Right renal cortex interstitium (tissue), 3 donors: ENCODE data around the gene IRF2BP2. TPM values are rescaled to one million over a fixed set of nuclear protein-coding genes. Genes with fewer than 3 reads are reported as not detected.
"Not testable (repeated sequence)": the region's sequence is repeated elsewhere in the genome, so short reads cannot be mapped to it uniquely, and the experiment has no call there.

Experiments used
- DNase-seq, 3 donors: peaks; one replicate each; pipeline ENCODE4 v3.0.0-alpha.2; 2013; ENCODE audit warnings: low read depth in 3 of 3, low spot score in 2 of 3
- polyA plus RNA-seq, 3 donors: library from polyadenylated mRNA; unstranded; fragments of 120-200 nt; gene quantifications; one replicate each; pipeline ENCODE4 v1.2.1, GENCODE V29; 2013; ENCODE audit not compliant: insufficient read length in 3 of 3

IRF2BP2 gene
- polyA plus RNA-seq, 3 donors = 126 to 142 (median 138) TPM

DNA sequence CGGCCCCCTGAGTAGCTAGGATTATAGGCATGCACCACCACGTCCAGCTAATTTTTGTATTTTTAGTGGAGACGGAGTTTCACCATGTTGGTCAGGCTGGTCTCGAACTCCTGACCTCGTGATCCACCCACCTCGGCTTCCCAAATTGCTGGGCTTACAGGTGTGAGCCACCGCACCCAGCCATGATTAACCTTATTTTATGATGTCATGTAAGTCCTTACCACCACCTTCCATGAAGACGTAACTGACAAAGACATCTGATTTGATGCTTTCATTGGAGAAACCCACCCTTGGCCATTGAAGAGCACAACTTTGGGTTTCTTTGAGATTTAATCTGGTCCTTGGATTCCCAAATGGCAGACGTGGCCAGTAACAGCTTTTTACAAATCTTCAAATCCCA, 24.9 kb upstream of the IRF2BP2 start:
- DNase-seq = not testable (repeated sequence)

GRCh38 chr1:234634387-234634786, 24.4 kb upstream of the IRF2BP2 start:
- DNase-seq = no peak

- DNase-seq = no peak
Observed at GRCh38 chr1:234633246-234634003, 23.4 kb upstream of the IRF2BP2 start.

- DNase-seq = no peak
Observed at GRCh38 chr1:234632225-234632624, 22.2 kb upstream of the IRF2BP2 start.

GRCh38 chr1:234631721-234632125, 21.7 kb upstream of the IRF2BP2 start:
- DNase-seq = no peak

DNA sequence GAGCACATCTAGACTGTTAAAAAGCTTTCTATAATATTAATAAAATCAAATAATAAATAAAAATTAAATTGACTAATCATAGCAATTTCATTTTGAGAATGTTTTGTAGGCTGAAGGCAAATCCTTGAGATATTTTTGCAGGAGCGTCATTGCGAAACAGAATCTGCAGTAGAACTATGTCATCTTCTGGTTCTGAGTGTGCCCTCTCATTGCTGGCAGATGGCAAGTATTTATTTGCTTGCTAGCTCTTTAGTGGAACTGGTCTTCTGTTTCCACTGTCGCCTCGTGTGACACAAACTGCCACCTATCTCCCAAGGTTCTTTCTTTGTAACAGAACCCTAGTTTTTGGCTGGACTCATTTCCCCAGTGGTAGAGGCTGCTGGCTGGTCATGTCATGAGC, 19.0 kb upstream of the IRF2BP2 start:
- no peak for DNase-seq

DNA sequence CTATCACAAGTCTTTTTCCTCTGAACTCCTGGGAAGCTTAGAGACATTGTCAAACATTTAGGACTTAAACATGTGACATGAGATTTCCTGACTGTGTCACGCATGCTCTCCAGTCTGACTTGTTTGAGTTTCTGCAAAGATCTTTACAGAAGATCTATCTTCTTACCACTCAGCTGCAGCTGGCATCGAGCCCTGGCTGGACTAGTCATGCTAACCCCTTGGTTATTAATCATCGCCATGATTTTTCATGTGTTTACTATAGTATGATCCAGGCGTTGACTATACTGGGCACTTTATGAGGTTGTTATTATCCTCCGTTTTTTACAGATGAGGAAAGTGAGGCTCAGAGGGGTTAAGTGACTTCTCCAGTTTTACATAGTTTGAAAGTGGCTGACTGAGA, 18.1 kb upstream of the IRF2BP2 start:
- no peak for DNase-seq

DNA sequence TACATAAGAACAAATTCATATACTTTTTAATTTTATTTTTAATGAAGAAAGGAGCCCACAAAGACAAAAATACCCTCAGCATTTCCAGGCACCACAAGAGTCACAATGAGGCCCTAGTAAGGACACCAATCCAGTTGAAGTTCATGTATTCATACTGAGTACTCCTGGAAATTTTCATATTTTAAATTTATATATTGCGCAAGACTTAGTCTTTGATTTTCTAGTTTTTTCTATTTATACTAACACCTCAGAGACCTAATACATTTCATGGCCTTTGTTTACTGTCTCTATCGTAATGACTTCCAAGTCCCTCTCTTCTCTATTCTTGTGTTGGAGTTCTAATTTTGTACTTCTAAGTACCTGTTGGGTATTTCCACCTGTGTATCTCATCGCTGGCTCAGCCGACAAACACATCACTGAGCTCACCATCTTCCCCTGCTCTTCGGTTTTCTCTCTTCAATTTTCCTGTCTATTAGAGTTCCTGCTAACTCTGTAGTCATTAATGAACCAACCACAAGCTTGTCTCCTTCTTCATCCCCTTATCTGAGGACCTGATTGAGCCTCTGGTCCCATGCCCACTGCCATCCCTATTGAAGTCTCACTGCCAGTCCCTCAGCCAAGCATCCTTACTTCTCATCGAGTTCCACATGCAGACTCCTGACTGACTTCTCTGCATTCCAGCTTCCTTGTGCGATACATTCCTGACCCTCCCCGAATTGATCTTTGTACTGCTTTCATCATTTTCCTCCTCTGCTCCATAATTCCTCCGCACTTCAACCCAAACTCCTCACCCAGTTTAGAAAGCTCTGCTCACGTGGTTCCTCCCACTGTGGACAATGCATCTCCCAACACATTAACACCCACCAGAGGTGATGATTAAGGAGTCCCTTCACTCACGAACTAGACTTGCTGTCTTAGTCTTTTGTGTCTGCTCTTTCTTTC, 17.3 kb upstream of the IRF2BP2 start:
- DNase-seq = no peak

DNA sequence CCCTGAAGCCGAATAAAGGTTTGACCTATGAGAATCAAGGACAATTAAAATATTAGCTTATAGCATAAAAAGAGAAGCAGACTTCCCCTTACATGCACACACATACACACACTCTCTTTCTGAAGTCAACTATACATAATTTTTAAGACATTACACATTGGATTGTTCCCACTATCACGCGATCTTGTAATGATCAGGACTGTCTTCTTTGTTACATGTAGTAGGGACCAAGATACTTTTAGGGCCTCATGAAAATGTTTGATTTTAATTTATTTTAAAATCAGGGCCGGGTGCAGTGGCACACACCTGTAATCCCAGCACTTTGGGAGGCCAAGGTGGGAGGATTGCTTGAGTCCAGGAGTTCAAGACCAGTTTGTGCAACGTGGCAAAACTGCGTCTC, 16.4 kb upstream of the IRF2BP2 start:
- DNase-seq = no peak

- DNase-seq = no peak
Observed at GRCh38 chr1:234624724-234625117, 14.7 kb upstream of the IRF2BP2 start.

GRCh38 chr1:234621657-234622335, 11.8 kb upstream of the IRF2BP2 start:
- no peak for DNase-seq

- DNase-seq = no peak
Observed at GRCh38 chr1:234621127-234621468, 11.1 kb upstream of the IRF2BP2 start.

GRCh38 chr1:234620272-234621126, 10.5 kb upstream of the IRF2BP2 start:
- no peak for DNase-seq

DNA sequence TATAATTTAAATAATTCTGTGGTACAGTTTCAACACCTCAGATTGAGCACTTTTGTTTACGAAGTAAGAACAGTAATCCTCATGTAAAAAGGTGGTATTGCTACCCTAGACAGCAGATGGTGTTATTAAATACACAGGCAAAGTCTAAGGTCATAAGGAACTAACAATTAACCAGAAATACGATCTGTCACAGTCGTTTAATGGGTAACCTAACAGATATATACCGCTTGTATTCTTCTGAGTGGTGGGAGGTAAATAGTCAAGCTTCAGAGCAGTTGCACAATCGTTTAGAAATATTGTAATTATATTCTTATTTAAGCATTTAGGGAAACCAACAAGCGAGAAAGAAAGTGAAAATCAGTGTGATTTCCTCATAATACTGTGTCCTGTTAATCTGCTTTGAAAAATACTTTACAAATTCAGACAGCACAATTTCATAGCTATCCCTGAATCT, 9.8 kb upstream of the IRF2BP2 start:
- DNase-seq = no peak

DNA sequence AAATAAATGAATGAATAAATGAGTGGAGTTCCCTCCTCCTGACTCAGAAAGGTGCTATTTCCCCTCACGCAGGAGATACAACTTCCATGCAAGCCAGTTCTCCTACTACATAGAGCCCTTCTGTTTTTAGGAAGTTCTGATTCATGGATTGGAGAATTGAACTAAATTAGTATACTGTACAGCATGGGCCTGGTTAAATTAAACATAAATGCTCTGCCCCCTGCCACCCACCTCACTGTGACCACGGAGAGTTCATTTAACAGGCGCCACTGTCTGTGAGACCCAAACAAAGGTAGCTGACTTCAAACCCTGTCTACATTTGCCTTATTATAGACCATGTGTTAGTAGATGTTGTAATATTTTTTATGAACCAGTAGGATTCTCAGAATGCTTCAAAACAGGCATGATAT, 9.1 kb upstream of the IRF2BP2 start:
- DNase-seq = no peak

- DNase-seq = no peak
Observed at GRCh38 chr1:234618737-234619049, 8.7 kb upstream of the IRF2BP2 start.

DNA sequence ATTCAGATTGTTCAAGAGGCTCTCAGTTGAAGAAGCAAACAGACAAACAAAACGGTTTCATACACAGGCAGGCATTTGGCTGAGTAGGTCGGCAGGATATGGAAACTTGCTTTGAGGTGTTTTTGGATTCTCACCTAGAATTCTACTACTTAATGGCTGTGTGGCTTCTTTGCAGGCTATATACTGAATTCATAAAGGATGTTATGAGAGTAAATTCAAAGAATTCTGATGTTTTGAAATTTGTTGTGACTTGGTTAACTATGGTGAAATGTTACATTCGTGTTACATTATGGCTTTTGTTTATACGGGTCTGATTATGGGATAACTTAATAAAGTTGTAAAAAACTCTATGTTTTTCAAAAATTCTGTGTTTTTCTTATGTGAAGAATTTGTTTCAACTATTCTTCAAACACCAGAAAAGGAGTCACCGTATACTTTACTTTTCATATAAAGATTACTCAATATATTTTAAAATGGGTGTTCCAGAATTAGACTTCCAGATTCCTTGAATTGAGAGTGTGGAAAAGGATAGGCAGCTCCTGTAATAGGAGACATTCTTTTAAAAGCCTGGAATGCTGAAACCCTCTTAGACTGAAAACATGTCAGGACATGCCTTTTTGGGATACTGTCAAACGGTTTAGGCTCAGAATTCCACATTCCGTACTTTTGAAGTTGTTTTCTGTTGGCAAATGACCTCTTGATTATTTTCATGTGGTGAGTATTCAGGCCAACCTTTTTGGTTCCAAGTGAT, 8.2 kb upstream of the IRF2BP2 start:
- no peak for DNase-seq

DNA sequence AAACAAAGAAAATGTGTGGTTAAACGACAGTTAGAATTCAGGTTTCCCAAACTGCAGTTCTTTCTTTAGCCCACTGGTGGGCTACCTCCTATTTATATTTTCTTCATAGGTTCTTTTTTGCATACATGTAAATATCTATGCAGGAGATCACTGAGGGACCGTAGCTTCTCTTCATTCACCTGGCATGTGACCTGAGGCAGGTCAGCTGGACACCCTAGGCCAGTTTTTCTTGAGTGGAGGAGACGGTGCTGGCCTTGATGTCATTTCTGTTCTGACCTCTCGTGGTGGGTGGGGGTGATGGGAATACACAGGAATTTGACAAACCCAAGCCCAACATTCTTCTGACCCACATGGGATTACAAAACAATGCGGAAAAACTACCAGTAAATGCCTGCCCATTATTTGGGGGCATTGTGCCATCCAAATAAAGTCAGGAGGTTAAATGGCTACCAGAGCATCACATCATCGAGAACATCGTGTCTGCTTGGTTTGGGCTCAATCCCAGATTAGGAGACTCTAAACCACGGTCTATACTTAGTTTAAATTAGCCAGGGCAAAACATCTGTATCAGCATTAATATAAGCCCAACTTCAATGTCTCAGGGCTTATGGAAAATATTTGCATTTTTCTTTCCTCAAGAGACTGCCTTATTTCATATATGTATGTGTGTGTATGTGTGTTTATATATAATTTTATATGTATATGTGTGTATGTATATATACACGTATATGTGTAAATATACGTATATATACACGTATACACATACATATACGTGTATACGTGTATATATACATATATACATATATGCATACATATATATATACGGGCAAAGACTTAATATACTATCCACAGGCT, 7.4 kb upstream of the IRF2BP2 start:
- DNase-seq = no peak

- DNase-seq = no peak
Observed at GRCh38 chr1:234616644-234617043, 6.7 kb upstream of the IRF2BP2 start.
